Activated CD8-positive, alpha-beta memory T cell treated with anti-CD3 and anti-CD28 coated beads, Interleukin-2, amount 50 U/mL, for 1 hour (primary cell): ENCODE measurements around the gene DYRK2.

Experiments
- DNase-seq: peaks from one replicate; pipeline ENCODE4 v3.0.0-alpha.2; 2020; ENCODE audit errors: extremely low read depth

The DYRK2 gene

DNA sequence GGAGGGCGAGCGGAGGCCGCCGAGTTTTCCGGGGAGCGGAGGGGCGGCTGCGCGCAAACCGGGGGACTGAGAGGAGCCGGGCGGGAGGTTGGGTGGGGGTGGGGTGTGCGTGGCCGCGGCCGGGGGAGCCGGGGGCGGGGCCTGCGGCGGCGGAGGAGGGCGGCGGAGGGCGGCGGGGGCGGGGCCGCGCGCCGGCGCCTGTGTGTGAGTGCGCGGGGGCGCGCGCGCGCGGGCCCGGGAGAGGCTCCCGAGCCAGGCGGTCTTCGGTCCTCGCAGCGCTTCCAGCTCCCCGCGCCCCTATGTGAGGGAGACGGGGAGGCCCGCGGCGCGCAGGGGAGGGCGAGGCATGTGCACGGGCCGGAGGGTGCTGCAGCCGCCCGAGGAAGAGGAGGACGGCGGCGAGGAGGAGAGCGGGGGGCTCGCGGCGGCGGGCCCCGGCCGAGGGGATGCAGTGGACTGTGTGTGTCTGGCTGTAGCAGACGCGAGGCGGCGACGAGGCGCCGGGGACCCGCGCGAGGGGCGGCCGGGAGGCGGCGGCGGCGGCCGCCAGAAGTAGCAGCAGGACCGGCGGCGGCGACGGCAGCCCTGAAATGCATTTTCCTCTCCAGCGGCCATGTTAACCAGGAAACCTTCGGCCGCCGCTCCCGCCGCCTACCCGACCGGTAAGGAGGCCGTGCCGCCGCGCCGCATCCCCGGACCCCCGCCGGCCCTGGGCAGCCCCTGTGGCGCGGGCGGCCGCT, at the start of gene DYRK2:
Gene DYRK2 (plus strand): TSS at position 225 of the 740 bp plus-strand sequence. CDS start 389 bp downstream, at position 614.
- DNase-seq: no peak

DNA sequence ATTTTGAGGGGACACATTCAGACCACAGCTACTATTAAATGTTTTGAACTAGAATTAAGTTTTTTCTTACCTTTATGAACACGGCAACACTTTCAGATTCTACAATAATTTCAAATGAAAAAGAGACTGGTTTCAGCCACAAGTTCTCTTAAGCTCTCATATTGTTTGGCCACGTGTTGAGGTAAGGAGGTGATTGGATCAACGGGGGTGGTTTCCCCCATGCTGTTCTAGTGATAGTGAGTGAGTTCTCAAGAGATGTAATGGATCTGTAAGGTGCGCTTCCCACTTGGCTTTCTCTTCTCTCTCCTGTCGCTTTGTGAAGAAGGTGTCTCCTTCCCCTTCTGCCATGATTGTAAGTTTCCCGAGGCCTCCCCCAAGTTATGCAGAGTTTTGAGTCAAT, 48.9 kb upstream of the DYRK2 start:
- no peak for DNase-seq

DNA sequence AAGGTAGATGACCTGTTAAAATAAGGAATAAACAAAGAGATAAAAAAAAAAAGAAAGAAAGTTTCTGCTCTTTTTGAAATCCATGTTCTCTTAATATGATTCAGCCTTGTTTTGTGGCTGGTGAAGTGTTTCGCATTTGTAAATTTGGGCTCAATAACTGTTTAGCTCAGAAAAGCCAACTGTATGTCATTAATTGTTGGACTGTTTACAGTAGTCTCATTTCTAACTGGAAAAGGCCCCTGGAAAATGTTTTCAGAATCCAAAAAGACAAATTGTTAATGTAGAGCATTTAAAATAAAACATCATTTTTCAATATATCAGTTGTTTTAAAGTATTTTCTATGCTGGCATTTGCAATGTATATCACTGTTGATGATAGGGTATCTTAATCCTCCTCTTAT, 47.4 kb upstream of the DYRK2 start:
- no peak for DNase-seq

DNA sequence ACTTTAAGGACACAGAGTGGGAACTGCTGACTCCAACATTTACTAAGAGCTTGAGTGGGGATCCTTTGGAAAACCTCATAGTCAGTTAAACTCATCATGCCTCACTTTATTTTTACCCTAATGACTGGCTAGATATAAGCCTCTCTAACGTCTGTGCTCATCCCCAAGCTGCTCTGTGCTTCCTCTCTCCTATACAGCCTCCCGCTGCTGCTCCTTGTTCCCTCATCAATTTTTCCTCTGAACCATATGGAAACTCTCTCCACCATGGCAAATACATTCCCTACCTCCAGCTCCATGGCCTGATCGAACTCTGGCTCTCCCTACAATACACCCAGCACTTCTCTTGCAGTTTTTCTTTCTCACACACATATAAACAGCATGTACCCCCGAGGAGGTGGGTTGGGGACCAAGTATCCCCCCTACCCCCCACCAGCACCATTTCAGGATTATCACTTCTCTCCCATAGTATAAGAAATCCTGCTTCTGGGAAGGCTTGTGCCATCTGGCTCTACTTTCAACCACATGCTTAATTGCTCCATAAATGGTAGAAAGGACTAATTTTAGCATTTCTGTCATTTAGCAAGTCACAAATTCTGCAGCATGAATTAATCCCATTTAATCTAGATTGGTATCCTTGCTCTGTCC, 39.2 kb upstream of the DYRK2 start:
- DNase-seq: no peak

DNA sequence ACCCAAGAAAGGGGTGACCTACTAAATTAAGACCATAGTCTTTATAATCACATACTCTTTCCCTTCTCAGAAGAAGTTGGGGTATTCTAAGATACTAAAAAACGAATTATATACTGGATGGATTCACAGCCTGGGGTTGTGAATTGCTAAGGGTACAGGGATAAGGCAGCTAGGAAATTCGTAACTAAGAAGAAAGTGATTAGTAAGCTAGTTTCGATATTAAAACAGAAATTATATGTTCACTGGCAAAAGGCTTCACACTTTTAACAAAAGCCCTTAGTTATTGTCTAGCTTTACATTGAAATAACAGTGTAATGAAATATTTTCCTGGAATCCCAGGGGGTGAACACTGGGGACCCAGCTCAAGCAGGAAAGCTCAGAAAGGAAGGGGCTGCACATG, 35.5 kb upstream of the DYRK2 start:
- DNase-seq: no peak

DNA sequence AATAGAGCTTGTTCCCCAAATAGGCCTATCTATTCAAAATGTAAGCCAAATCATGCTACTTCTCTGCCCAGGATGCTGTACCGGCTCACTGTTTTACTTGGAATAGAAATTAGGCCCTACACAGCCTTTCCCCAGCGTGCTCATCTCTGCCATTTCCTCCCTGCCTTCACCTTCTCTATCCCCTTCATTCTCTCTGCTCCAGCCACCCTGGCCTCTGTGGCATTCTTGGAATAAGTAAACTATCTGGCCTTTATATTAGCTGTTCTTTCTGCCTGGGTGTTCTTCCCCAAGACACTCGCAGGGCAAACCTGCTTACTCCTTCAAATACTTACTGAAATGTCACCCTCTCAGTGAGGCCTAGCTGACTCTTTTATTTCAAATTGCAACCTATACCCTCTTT, 30.9 kb upstream of the DYRK2 start:
- DNase-seq: no peak

DNA sequence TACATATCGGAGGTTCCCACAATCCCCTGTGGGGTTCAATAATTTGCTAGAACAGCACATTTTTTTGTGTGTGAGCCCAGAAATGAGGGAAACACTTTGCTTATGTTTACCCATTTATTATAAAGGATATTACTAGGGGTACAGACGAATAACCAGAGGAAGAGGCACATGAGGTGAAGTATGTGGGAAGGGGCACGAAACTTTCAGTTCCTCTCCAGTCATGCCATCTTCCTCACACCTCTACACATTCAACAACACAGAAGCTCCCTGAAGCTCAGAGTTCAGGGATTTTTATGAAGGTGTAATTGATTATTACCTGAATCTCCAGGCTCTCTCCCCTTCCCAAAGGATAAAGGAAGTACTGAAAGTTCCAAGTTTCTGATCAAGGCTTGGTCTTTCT, 30.2 kb upstream of the DYRK2 start:
- no peak for DNase-seq

DNA sequence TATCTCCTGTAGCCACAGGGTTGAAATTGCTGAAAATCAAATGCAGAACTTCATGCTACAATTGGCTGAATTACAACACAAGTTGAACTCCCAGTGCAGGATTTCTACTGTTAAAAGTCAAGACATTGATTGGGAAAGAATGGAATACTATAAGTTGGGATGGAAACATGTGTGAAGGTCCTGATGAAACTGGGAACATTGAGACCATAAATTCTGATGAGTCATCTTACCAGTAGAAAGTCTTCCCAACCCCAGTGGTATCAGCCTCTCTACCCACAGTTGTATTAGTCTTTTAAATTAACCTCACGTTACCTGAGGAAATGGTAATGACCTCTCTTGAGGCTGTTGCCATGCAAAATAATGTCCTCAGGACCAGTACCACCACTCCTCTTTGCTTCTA, 27.4 kb upstream of the DYRK2 start:
- DNase-seq: no peak

DNA sequence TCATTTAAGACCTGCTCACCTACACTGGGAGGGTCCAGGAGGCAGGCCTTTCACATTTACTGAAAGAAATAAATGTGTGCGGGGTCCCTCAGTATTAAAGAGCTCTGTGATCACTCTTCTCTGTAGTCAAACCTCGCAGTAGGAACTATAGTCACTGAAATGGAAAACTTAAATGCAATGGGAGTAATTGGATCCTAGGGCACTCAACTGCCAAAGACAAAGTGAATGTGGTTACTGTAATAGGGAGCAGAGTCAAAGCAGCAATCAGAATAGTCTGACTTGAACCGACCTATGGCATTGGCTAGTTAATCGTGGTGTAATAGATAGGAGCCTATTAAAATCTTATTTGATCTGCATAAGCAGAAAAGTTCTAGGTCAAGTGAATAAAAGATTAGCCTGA, 26.6 kb upstream of the DYRK2 start:
- no peak for DNase-seq

DNA sequence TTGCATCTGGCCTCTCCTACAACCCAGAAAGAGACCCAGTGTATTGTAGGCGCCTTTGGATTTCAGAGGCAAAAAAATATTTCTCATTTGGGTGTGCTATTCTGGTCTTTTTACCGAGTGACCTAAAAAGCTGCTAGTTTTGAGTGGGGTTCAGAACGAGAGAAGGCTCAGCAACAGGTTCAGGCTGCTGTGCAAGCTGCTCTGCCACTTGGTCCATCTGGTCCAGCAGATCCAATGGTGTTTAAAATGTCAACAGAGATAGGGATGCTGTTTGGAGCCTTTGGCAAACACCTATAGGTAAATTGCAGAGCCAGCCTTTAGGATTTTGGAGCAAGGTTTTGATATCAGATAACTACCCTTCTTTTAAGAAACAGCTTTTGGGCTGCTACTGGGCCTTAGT, 25.3 kb upstream of the DYRK2 start:
- no peak for DNase-seq

DNA sequence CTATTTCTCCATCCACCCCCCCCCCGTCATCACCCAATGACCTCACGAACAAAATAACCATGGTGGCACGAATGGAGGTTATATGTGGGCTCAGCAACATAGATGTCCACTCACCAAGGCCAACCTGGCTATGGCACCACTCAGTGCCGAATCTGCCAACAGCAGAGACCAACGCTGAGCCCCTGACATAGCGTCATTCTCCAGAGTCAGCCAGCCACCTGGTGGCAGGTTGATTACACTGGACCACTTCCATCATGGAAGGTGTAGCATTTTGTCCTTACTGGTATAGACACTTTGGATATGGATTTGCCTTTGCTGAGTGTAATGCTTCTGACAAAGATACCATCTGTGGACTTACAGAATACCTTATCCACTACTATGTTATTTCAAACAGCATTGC, 24.2 kb upstream of the DYRK2 start:
- no peak for DNase-seq

DNA sequence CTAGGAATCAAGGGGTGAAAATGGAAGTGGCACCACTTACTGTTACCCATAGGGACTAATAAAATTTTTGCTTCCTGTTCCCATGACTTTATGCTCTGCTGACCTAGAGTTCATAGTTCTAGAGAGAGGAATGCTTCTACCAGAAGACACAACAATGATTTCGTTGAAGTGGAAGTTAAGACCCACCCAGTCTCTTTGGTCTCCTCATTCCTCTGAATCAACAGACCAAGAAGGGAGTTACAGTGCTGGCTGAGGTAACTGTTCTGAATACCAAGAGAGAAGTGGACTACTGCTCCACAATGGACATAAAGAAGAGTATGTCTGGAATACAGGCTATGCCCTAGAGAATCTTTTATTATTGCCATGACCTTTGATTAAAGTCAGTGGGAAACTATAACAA, 23.5 kb upstream of the DYRK2 start:
- no peak for DNase-seq

DNA sequence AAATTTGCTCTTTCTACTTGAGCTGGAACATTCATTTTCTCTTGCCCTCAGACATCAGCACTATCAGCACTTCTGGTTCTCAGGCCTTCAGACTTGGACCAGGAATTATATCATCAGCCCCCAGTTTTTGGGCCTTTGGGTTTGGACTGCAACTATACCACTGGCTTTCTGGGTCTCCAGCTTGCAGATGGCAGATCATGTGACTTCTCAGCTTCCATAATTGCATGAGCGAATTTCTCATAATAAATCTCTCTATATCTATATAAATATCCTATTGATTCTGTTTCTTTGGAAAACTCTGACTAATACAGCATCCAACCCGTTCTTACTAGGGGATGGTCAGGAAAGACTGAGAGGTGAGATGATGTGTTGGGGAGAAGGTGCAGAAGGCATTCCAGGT, 22.4 kb upstream of the DYRK2 start:
- DNase-seq: no peak

DNA sequence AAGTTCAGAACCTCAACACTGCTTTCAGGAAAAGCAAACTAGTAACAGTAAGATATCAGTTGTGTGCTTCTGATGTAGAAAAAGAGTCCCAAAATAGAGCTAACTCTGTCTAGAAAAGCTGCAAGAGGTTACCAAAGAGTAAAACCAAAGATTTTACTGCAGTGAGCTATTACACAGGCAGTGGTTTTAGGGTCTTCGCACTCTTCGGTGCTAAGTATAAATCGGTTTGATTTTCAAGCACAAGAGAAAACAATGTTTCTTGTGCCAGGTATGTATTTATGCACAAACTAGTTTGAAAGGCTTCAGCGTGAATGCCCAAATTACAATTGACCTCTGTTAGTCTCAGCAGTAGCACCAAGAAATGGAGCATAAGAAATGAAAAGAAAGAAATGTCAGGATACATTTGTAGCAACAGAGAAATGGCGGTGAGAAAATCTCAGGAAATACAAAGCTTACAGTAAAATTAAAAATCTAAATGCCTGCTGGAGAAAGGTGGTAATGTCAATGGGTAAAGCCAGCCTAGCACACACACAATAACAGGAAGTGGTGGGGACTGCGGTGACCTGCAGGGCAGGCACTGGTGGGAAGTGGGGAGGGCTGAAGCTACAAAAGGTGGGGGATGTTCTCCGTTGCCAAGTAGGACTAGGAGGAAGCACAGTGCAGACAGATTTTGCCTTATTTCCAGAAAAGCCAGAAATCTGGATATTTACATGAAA, 18.0 kb upstream of the DYRK2 start:
- DNase-seq: peak; percentile 64

DNA sequence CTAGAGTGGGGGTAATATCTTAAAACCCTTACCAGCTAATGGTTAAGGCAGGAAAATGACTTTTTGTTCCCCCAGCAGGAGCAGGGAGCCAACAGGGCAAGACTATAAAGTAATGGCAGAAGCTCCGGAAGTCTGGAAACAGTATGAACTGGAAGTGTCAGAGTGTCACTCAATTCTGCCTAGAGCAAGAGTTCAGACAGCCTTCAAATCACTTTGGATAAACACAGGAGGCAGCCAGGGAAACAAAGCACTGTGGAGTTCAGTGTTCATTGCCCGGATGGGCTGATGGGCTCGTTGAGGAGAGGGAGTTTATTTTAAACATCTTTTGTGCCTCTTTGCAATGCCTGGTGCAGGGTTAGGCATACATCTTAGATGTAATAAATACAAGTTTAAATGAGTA, 16.5 kb upstream of the DYRK2 start:
- DNase-seq: no peak

DNA sequence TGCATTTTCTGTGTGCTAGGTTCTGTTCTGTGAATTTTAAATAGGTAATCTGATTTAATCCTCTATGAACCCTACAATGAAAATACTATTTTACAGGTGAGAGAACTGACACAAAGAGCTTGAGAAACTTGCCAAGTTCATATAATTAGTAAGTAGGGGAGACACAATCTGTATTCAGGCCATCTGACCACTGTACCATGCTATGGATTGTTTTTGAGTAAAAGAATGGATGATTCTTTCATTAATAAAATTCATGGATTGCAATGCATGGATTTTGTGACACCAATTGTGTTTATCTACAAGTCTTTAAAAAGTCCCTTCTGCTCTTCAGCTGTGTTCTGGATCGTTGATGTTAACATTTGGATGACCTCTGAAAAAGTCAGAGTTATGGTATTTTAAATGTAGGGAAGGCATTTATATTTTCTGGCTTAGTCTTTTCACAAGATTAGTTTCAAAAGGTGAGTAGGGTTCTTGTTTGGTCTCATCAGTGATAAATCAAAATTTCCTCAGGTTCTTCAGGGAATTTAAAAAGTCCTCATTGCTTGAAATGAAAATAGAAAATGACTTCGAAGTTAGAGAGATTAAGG, 15.4 kb upstream of the DYRK2 start:
- DNase-seq: no peak

DNA sequence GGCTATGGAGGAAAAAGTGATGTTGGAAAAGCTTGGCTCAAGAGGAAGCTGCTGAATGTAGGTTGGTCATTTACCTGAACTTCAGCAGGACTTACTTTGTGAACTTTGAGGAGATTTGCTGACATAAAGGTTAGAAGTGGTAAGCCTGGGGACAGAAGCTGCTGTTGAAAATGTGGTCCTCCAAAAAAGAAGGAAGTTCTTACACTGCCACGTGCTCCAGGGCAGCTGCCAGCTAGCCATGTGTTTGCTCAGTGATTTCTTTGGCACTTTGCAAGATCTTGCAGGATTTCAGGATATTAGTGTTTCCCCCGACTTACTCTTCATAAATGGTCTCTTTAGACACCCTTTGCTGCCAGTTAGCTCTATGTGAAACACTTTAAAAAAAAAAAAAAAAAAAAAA, 14.8 kb upstream of the DYRK2 start:
- no peak for DNase-seq

DNA sequence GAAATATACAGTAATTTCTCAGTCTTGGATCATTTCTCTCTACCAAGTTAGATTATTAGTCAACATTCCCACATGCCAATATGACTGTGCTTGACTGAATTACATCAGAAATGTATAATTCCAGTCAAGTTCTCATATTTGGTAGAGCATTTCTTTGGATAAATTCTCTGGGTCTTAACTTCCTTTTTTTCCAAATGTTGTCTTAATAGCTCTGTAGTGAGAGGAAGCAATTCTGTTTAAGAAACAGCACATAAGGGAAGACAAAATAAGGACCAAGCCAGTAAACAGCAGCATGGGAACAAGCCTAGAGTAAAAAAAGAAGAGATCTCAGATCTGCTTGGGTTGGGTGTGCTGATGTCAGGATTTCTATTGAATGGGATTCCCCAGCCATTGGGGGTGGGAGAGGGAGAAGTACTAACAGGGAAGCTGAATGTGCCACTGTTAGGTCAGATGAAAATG, 14.2 kb upstream of the DYRK2 start:
- DNase-seq: no peak

DNA sequence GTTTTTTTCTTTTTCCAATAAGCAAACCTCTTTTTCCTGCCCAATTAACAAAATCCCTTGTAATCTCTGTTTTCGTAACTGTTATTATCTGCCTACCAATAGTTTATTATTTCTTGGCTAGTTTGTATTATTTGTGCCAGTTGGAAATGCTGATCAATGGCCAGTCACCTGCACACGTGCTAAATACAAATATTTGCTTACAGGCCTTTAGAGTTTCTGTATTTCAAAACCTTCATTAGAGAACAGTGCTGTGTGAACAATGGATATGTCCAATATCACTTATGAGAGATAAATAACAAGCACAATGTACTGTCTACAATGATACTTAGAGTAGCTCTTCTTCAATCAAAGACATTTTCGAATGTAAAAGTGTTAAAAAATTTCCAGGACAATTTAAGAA, 10.8 kb upstream of the DYRK2 start:
- DNase-seq: no peak

DNA sequence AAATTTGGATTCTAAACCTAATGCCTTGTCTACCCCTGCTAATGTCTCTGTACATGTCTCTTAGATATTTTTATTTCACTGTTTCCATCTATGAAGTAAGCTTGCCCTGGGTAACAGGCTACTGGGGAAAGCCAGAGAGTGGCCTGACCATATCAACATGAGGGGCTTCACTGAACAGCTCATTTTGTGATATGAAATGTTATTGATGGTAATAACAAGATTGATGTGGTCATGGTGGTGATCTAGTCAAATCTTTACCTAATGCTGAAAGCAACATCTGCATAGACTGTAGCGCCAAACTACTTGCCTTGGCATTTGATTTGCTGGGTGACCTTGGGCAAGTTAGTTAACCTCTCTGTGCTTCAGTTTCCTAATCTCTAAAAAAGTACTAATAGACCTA, 9.9 kb upstream of the DYRK2 start:
- no peak for DNase-seq

DNA sequence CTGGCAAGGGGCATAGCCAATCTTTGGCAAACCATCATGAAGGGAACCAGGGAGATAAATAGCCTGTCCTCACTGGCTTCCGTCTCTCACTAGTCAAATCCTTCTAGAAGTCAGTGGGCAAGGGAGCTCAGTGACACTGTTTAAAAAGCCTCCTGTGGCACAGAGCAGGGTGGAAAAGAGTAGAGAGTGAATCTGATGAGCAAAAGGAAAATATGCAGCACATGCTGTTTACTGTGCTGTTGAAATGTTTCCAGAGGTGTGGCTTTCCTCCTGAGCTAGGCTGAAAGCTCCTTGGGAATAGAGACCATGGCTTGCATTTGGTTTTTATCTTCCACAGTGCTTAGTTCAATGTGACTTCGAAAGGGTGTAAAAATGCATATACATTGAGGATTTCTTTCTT, 7.7 kb upstream of the DYRK2 start:
- no peak for DNase-seq

DNA sequence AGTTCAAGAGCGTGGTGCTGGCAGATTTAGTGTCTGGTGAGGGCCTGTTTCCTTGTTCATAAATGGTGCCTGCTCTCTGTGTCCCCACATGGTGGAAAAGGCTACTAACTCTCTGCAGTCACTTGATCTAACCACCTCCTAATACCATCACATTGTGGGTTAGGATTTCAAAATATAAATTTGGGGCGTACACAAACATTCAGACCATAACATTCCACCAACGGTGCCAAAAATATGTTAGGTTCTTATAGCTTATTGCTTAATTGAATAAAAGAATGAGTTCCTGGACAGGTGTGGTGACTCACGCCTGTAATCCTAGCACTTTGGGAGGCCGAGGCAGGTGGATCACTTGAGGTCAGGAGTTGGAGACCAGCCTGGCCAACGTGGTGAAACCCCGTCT, 3.4 kb upstream of the DYRK2 start:
- DNase-seq: no peak

DNA sequence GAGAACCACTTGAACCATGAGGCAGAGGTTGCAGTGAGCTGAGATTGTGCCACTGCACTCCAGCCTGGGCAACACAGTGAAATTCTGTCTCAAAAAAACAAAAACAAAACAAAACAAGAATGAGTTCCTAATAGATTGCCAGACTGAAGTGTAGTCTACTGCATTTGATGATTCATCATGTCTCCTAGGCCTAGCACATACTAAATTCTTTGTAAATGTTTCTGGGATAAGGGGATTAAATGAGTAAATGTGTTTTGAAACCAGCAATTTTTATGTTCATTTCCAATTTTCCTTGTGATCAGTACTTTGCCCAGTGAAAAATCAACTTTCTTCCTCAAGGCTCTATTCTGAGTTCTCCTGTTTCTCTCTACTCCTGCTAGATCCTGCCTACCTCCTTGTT, 2.9 kb upstream of the DYRK2 start:
- no peak for DNase-seq
